NCI-H446 treated with DMSO at 0.1 percent for 48 hours (cell line): ENCODE measurements around the gene PTX4.

Experiments used
- DNase-seq: peaks from one replicate; lab custom pipeline; 2025; lab: John Stamatoyannopoulos, UW

The PTX4 gene, protein sequence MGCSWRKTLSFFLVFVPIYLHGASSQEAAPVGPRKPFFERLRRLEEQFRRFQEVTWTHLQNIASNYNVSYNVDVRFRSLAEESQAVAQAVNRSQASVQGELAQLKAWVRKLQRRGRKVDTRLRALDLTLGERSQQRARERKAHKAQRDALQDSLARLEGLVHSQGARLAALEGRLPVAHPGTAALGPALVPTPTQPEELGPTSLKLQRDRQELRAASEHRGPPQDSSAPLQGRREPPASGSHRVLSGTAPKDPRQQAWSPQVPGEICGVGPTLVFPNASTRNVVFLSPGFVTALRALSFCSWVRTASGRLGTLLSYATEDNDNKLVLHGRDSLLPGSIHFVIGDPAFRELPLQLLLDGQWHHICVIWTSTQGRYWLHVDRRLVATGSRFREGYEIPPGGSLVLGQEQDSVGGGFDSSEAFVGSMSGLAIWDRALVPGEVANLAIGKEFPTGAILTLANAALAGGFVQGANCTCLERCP

DNA sequence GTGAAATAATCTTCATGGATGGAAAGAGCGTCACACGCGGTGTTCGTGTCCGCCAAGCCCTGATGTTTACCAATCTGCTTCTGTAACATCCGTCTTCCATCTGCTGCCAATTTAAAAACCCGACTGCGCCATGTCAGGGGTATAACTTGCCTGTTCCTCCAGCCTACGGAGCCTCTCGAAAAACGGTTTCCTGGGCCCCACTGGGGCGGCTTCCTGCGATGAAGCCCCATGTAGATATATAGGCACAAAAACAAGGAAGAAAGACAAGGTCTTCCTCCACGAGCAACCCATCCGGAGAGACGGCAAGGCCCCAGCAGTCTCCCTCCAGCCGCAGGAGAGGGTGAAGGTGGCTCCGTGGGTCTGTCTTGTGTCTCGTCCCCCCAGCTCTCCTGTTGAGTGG is at the start of gene PTX4:
Gene PTX4 (minus strand): TSS at position 326 of the 400 bp plus-strand sequence. CDS start 35 bp downstream, at position 291.
- no peak for DNase-seq

DNA sequence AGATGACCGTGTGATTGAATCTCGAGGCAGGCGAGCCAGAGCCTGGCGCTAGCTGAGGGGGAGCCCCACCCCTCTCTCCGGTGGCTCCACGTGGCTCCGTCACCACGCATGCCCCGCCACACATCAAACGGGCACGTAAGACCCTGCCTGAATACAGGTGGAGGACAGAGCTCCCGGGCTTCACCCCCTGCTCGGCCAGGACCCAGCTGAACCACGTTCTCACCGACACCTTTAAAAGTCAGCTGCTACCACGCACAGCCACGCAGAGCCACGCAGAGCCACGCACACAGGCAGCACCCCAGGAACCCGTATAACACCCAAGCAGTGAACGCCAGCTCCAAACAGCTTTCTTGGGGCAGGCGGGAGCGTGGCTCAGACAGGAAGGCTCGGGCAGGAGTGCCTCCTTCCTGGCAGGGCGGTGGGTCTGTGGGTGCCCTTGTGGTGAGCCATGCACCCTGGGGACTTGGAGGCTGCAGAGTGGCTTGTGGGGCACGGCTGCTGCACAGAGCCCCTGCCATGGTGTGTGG is 49.1 kb upstream of the PTX4 start:
- no peak for DNase-seq

DNA sequence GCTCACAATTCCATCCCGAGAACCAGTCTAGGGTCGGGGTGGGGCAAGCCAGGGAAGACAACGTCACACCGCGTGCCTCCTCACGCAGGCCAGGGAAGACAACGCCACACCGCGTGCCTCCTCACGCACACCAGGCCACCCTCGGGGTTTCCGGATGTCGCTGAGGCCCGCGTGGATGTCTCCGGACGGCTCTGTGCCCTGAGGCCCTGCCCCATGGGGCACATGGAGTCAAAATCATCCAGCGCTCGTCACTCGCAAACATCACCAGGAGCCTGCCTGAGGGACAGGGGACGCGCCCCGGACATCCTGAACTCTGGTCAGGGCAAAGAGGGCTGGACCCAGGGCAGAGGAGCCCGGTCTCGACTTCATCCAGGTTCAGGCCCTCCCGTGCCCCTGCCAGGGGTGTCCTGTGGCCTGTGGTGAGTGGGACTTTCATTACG is 48.4 kb upstream of the PTX4 start:
- DNase-seq, result no peak

DNA sequence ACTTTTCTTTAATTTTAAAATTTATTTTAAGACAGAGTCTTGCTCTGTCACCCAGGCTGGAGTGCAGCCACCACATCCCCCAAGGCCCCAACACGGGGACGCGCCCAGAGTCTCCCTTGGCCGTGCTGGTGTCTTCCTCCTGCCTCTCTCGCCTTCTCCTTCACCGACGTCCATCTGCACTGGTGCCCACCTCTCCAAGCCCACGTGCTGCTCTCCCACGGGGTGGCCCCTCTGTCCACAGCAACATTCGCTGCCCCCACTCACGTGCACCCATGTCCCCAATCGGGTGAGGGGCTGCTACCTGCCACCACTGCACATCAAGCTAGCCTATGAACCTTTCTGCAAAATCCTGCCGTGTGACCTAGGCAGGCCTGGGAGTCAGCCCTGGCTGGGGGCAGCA is 47.9 kb upstream of the PTX4 start:
- DNase-seq, result no peak

DNA sequence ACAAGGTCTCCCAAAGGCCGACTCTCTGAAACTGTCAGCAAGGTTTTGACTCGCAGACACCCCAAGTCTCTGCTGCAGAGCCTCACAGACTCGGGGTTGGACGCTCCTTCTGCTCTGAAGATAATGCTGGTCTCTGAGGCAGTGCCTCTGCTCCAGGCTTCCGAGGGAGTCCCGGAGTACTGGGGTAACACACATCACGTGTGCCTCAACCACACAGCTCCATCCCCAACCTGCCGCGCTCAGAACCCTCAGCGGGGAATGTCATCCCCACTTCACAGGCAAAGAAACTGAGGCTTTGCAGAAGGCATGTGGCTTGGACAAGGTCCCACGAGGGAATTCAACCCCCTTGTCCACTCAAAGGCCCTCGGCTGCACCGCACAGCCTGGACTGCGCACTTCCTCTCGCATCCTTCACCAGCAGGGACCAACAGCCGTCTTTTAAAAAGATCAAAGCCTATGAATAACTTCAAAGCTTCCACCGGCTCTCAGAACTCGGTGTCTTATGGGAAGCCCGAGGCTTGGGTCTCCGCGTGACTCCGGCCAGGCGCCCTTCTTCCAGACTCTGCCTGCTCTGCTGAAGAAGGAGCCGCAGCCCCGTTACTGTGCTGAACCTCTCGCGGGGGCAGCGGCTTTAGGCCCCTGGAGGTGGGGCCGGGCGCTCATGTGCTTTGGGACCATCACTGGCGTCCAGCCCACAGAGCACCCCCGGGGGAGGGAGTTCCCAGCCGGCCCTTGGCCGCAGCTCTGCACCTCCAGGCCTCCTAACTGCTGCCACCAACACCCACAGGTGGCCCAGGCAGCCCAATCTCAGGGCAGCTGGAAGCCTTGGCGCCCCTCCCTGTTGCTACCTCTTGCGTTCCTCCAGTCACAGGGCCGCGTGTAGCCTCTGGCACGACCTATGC is 46.9 kb upstream of the PTX4 start:
- no peak for DNase-seq

DNA sequence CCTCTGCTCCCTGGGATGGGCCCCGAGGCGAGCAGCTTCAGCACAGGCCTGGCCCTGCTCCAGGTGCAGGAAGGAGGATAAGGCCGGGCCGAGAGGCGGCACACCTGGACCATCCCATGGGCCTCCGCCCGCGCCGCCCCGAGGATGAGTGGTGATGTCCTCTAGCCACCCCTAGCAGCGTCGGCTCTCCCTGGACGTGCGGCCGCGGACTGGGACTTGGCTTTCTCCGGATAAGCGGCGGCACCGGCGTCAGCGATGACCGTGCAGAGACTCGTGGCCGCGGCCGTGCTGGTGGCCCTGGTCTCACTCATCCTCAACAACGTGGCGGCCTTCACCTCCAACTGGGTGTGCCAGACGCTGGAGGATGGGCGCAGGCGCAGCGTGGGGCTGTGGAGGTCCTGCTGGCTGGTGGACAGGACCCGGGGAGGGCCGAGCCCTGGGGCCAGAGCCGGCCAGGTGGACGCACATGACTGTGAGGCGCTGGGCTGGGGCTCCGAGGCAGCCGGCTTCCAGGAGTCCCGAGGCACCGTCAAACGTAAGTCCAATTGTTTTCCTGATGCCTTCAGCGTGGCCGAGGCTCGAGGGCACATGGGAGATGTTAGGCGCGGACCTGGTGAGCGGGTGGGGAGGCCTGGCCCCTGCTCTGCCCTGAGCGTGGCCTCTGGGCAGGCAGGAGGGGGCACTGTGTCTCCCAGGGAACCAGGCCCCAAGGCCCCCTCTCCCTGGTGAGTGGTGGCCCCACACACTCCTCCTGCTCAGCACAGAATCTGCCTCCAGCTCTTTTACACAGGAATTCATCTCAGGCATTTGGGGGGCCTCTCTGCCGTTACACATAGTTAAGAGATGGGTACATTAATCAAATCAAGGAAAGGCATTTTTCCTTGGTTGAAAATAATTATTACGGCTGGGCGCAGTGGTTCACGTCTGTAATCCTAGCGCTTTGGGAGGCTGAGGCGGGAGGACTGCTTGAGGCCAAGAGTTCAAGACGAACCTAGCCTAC is 45.6 kb upstream of the PTX4 start:
- no peak for DNase-seq

DNA sequence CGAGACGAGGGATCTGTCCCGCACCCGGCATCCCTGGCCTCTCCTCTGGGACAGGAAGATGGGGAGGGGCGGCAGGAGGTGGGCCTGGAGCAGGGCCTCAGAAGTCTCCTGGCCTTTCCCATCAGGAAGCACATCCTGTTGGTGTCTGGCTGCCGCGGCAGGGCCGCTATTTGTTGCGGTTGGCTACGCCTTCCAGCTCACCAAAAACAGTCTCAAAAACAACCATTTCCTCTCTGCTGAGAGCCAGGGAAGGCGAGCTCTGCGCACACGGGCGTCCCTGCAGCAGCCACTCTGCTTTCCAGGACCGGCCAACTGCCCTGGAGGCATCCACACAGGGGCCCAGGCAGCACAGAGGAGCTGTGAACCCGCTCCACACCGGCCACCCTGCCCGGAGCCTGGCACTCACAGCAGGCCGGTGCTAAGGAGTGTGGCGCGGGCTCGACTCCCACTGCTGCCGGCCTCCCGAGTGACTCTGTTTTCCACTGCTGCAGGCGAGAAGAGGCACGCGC is 44.8 kb upstream of the PTX4 start, which contains the start of gene TMEM204:
Gene TMEM204 (plus strand): TSS at position 224 of the 509 bp plus-strand sequence. CDS start 610 bp downstream, outside the sequence.
- no peak for DNase-seq

DNA sequence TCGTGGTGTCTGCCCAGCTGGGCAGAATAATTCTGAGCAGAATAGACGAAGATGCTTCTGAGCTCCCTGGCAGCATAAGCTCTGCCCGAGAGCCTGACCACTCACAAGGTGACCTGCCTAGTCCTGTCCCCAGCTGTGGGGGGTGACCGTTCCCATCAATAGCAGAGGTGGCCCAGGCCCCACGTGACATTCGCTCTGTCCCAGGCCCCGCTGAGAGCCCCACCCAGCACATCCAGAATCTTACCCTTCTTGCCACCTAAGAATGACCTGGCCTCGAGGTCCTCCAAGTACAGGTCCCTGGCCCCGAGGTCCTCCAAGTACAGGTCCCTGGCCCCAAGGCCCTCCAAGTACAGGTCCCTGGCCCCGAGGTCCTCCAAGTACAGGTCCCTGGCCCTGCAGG is 44.0 kb upstream of the PTX4 start:
- no peak for DNase-seq

DNA sequence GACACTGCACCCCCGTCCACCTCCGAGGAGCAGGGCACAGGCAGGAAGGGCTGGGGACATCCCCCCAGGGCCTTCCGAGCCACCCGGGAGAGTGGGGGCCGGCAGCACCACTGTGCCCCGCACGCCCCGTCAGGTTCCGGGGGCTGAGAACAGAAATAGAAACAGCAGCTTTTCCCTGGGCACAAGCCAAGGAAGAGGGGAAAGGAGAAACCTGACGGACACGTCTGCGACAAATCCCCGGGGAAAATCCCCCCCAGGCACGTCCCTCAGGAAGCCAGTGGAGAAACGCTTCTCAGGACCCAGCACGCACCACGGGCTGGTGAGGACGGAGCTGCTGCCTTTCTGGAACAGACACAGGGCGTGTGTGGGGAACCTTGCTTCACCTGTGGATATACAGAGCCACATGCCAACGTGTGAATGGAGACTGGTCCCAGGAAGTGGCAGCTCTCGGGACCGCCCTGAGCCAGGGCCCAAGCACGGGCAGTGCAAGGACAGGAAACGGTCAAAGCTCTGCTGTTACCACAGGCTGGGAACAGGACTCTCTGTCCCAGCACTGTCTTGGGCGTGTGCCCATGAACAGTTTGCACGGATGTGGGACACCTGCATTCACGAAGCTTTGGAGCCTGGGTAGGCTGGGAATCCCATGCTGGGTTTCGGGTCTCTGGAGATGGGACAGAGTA is 43.5 kb upstream of the PTX4 start:
- no peak for DNase-seq

DNA sequence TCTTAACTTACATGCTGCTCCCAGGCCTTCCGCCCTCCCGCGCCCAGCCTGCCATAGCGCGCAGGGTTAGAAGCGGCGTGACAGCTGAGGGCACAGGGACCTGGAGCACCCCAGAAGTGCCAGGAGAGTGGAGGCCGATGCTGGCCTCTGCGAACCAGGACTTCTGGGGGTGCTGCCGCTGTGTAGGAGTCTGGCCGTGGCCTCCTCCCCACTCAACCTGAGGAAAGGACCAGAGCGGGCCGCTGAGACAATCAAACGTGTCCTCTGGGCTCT is 42.8 kb upstream of the PTX4 start:
- DNase-seq, result no peak

DNA sequence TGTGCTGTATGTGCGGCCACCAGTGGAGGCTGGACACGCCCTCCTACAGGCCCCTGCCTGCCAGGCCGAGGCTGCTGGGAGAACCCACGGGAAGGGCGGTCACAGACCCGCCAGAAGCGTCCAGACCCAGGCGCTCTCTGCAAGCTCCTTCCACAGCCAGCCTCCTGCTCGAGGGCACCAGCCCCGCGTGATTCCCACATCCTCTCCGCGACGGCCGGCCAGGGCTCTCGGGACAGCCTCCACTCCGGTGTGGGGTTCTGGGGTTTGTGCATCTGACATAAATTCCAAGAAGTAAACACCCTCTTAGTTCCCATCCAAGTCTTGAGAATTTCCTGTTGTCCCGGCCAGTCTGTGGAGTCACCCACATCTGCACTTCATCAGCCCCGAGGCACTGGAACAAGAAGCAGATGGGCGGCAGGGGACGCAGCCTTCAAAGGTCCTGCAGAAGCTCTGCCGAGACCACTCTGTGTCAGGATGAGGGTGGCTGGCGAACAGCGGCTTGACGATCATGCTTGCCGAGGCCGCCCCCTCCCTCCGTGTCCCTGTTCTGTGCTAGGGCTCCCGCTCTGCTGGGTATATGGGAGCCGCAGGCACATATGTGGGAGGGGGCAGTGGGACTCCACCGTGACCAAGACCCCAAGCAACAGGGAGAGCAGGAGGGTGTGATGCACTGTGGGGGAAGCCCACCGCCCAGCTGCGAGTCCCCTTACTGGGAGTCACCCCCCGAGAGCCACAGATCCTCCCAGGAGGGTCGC is 42.3 kb upstream of the PTX4 start:
- DNase-seq, result no peak

DNA sequence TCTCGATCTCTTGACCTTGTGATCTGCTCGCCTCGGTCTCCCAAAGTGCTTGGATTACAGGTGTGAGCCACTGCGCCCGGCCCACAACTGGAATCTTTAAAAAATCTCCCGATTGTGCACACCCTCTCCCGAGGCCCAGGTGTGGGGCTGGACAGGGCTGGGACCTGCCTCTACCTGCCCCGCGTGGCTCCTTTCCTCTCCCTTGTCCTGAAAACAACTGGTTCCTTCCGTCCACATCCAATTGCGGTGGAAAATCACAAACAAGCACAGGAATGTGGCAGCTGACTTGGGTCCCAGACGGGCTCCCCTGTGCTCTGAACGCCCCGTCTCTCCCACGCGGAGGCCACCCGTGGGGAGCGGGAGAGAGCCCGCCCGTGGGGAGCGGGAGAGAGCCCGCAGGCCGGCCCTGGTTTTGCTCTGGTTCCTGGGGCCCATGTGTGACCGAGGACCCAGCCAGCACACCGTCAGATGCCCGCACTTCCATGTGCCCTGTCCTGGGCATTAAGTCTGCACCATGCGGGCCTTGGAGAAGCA is 41.7 kb upstream of the PTX4 start:
- no peak for DNase-seq

DNA sequence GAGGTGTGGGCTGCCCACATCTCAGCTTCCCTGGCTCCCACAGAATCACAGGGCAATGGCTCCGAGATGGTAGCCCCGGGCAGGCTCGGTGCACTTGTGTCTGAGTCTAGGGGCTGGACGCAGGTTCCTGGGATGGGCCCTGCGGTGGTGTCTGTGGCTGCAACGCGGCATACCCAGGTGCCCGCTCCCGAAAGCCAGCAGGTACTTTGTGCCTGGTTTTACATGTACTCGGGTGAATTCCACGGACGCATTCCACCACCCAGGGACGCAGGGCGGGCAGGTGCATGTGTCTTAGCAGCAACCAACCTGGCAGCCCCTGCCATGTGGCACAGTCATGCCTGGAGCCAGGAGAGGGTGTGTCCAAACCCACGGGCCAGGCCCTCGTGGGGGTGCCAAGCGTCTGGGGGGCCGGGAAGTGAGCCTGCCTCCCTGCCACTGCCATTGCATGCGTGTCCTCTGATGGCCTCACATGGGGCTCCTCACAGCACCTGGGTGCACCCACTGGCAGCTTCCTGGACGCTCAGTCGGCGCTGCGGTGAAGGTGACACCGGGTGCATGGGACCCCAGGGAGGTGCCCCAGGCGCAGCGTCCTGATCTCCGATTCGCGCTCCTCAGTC is 40.3 kb upstream of the PTX4 start:
- no peak for DNase-seq

DNA sequence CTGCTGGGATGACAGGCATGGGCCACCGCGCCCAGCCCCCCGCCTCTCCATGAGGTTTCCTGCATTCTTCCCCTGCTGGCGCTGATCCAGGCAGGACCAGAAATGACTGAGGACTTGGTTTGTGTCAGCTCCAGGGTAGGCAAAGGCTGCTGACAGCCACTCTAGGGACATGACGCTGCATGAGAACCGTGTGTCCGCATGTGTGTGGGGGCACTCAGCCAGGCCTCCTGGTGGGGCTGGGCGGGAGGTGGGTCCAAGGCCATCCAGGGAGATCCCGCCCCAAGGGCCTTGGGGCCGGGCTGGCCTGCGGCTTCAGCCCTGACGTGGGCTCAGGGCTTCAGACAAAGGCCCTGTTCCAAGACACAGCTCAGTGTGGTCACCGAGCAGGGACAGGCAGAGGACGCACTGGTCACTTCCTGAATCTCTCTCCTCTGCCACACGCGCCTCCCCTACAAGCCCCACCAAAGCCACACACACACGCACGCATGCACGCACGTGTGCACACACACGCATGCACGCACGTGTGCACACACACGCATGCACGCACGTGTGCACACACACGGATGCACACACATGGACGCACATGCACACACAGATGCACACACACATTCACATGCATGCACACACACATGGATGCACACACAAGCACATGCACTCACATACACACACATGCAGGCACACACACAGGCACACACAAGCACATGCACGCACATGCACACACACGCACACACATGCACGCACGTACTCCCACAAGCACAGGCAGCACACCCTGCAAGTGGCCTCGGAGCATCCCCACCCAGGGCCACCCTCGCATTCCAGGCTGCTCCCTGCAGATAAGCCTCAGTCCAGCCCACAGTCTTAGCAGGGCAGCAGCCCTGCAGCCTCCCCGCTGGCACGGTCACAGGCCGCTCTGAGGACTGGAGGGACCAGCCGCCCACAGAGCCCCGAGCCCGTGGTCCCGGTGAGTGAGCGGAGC is 39.4 kb upstream of the PTX4 start:
- DNase-seq, result no peak

DNA sequence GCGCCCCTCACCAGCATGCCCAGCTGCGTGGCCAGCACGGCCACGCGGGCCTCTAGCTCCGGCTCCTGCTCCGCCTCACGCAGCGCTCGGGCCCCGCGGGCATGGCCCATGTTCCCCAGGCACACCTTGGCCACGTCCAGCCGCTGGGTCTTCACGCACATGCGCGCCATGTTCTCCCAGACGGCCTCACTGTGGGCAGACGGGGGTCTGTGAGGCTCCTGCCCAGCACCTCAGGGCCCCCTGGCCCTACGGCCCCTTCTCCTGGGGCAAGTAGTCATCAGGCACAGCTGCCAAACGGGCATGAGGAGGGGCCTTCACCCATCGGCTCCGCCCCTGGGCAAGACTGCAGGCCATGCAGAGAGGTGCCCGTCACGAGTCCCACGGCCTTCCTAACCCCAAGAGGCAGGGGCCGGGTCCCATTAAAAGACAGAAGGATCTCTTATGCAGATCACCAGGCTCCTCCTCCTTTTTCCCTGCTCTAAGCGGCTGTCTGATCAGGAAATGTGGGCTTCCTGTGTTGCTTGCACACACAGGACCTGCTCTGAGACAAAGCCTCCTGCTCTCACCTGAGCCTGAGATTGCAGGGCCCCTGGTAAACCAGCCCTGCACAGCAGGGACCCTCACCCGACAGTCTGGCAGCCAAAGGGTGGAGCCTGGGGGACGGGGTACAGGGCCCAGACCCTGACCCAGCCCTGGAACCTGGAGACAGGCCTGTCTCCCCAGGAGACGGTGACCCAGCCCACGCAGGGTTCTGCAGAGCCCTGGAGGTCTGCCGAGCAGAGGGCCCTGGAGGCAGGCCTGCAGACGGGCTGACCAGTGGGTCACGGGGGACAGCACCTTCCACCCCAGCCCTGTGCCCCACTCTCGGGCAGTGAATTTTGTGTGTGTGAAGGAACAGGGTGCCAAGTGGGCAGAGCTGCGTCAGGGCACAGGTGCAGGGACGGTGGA is 38.1 kb upstream of the PTX4 start:
- DNase-seq, result no peak

DNA sequence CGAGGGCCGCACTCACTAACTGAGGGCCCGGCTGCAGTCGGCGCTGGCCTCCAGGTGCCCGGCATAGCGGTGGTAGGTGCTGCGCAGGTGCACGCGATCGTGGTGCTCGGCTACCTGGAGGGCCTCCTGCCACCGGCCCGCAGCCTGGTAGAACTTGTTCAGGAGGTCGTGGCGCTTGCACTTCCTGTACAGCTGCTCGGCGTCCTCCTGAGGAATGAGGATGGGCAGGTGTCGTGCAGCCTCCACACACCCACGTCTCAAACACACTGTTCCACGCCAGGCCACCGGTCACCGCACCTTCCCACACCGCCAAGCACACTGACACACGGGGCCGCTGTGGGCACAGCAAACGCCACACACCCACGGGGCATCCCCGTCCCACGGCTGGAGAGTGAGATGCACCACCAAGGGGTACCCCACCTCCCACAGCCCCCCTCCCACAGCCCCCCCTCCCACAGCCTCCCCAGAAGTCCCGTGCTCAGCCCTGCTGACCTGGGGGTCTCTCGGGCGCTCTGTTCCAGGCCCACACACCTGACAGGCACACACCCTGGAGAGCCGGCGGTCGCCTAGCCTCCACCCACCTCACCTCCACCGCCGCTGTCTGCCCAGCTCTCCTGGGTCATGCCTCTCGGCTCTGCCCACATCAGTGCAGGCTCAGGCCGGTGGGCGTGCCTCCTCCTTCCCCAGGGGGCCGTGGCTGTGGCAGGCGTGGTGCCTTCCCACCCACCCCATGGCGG is 37.3 kb upstream of the PTX4 start:
- no peak for DNase-seq
